PC-3 (cell line): ENCODE data around the gene MUC6. TPM values are rescaled to one million over a fixed set of nuclear protein-coding genes. Genes with fewer than 3 reads are reported as not detected.

ENCODE experiments used
- ATAC-seq: fragments of 200-7000 bp; cut with Tn5 transposase; 2 replicates; pipeline ENCODE4 v1.9.1; 2020; ENCODE audit warnings: mild to moderate bottlenecking, moderate library complexity
- BruUV-seq: library from RNA; stranded (reverse); fragments of 400-500 nt; replicated peaks from 2 replicates; lab custom pipeline; 2021; lab: Mats Ljungman, UMichigan
- CTCF ChIA-PET: fragments of 300-600 bp; sonication (Branson Sonifier 250); formaldehyde crosslinking; loops from one replicate; lab custom pipeline; 2022; ENCODE audit warnings: antibody characterized with exemption; lab: Charles Lee
- POLR2A ChIA-PET: fragments of 300-600 bp; sonication (Branson Sonifier 250); formaldehyde crosslinking; loops from one replicate; lab custom pipeline; 2022; ENCODE audit warnings: antibody characterized with exemption; ENCODE audit not compliant: unreplicated experiment; lab: Charles Lee
- DNase-seq: peaks from one replicate; pipeline ENCODE4 v3.0.0-alpha.2; 2015
- H2AFZ ChIP-seq: fragments of 300-600 bp; sonication (generic); 2 replicates; pipeline ENCODE4 v1.6.0; 2016; ENCODE audit warnings: antibody characterized with exemption, low read length
- H3F3A ChIP-seq: fragments of 300-600 bp; sonication (generic); one replicate; pipeline ENCODE4 v1.6.0; 2017; ENCODE audit warnings: antibody characterized with exemption, low read length, control low read depth, mild to moderate bottlenecking; ENCODE audit not compliant: unreplicated experiment
- H3K27ac ChIP-seq: fragments of 300-600 bp; sonication (generic); 2 replicates; pipeline ENCODE4 v1.5.1; 2016; ENCODE audit warnings: mild to moderate bottlenecking, low read length
- H3K27me3 ChIP-seq: fragments of 300-600 bp; sonication (generic); 2 replicates; pipeline ENCODE4 v1.6.1; 2016; ENCODE audit warnings: low read length, mixed read lengths
- H3K36me3 ChIP-seq: fragments of 300-600 bp; sonication (generic); 2 replicates; pipeline ENCODE4 v1.6.1; 2016; ENCODE audit warnings: low read depth, mixed run types, low read length, mixed read lengths
- H3K4me1 ChIP-seq: fragments of 300-600 bp; sonication (generic); 2 replicates; pipeline ENCODE4 v1.5.1; 2016; ENCODE audit warnings: low read length; ENCODE audit not compliant: insufficient read depth
- H3K4me2 ChIP-seq: fragments of 300-600 bp; sonication (generic); 2 replicates; pipeline ENCODE4 v1.6.0; 2016; ENCODE audit warnings: low read length
- H3K4me3 ChIP-seq: fragments of 300-600 bp; sonication (generic); 2 replicates; pipeline ENCODE4 v1.5.1; 2016; ENCODE audit warnings: mild to moderate bottlenecking, low read length, mixed read lengths
- H3K79me2 ChIP-seq: fragments of 300-600 bp; sonication (generic); 2 replicates; pipeline ENCODE4 v1.6.1; 2017; ENCODE audit warnings: low read length, mixed read lengths
- H3K9ac ChIP-seq: fragments of 300-600 bp; sonication (generic); 2 replicates; pipeline ENCODE4 v1.6.0; 2016; ENCODE audit warnings: mild to moderate bottlenecking, low read length
- H3K9me2 ChIP-seq: fragments of 300-600 bp; sonication (generic); replicated peaks from 2 replicates; pipeline ENCODE4 v1.6.1; 2016; ENCODE audit warnings: mixed run types, low read length, mixed read lengths
- H3K9me3 ChIP-seq: fragments of 300-600 bp; sonication (generic); 2 replicates; pipeline ENCODE4 v1.6.1; 2016; ENCODE audit warnings: low read length, mixed read lengths
- H4K20me1 ChIP-seq: fragments of 300-600 bp; sonication (generic); 2 replicates; pipeline ENCODE4 v1.6.1; 2016; ENCODE audit warnings: low read length, mixed read lengths
- EZH2 ChIP-seq: fragments of 300-600 bp; sonication (generic); IDR thresholded peaks from one replicate; pipeline ENCODE4 v1.6.1; 2017; ENCODE audit warnings: antibody characterized with exemption, mild to moderate bottlenecking, low read length; ENCODE audit not compliant: unreplicated experiment
- EZH2phosphoT487 ChIP-seq: fragments of 300-600 bp; sonication (generic); IDR thresholded peaks from 2 replicates; pipeline ENCODE4 v1.6.1; 2018; ENCODE audit warnings: mild to moderate bottlenecking, antibody characterized with exemption, low read length, borderline replicate concordance
- intact Hi-C: fragments of 100-400 bp; cut with micrococcal nuclease; formaldehyde crosslinking; loops from 2 replicates; pipeline ENCODE4 v1.9.0; 2023
- total RNA-seq: library from RNA; depleted of rRNA; stranded (reverse); fragments of >200 nt; gene quantifications from 2 replicates; pipeline ENCODE4 v1.2.3, GENCODE V29; 2014
- TF ChIP-seq, protein P1 (sequence below): fragments of 300-600 bp; sonication (generic); conservative IDR thresholded peaks from 2 replicates; pipeline ENCODE4 v1.5.1; 2017; ENCODE audit warnings: antibody characterized with exemption, low read depth, mild to moderate bottlenecking, low read length

MUC6 gene
- total RNA-seq, 1 experiment from 2014 or later = 0.18 TPM

DNA sequence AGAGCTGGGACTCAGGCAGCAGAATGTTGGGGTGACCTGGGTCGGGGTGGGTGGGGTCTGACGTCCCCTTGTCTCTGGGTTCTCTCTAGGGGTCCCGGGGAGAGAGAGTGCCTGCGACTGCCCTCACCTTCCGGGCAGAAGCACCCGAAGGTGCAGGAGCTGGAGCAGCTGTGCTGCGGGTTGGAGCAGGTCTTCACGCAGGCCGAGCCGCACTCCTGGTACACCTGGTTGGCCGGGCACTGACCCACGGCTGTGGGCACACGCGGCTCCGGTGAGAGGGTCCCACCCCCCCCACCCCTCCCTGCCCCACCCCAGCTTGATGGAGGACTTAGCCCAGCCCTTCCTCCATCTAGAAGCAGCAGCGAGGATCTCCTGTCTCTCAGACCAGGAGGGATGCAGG, 6.4 kb downstream of the MUC6 start:
- BruUV-seq = no TSS peak
- Histone ChIP-seq H3K27me3 (no peaks in the 10 kb centered on the region), H3K27ac (no peak overlapping the region), H2AFZ (no peak overlapping the region), H3K79me2 (no peaks in the 10 kb centered on the region), H3K9me3 (no peaks in the 10 kb centered on the region), H3K4me1 (no peaks in the 10 kb centered on the region), H3K4me3 (no peak overlapping the region), H3K36me3 (no peaks in the 10 kb centered on the region), H4K20me1 (no peaks in the 10 kb centered on the region), H3F3A (no peaks in the 10 kb centered on the region), H3K9me2 (no peaks in the 10 kb centered on the region), H3K9ac (no peak overlapping the region), H3K4me2 (no peak overlapping the region)
- POLR2A ChIA-PET = no interaction called here
- TF ChIP-seq, protein P1, sequence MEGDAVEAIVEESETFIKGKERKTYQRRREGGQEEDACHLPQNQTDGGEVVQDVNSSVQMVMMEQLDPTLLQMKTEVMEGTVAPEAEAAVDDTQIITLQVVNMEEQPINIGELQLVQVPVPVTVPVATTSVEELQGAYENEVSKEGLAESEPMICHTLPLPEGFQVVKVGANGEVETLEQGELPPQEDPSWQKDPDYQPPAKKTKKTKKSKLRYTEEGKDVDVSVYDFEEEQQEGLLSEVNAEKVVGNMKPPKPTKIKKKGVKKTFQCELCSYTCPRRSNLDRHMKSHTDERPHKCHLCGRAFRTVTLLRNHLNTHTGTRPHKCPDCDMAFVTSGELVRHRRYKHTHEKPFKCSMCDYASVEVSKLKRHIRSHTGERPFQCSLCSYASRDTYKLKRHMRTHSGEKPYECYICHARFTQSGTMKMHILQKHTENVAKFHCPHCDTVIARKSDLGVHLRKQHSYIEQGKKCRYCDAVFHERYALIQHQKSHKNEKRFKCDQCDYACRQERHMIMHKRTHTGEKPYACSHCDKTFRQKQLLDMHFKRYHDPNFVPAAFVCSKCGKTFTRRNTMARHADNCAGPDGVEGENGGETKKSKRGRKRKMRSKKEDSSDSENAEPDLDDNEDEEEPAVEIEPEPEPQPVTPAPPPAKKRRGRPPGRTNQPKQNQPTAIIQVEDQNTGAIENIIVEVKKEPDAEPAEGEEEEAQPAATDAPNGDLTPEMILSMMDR = no peak
- TF ChIP-seq EZH2 (no peak), EZH2phosphoT487 (no peak)
- intact Hi-C loops = no loop called here
- CTCF ChIA-PET = no interaction called here
- ATAC-seq (no peak), DNase-seq (no peak)

DNA sequence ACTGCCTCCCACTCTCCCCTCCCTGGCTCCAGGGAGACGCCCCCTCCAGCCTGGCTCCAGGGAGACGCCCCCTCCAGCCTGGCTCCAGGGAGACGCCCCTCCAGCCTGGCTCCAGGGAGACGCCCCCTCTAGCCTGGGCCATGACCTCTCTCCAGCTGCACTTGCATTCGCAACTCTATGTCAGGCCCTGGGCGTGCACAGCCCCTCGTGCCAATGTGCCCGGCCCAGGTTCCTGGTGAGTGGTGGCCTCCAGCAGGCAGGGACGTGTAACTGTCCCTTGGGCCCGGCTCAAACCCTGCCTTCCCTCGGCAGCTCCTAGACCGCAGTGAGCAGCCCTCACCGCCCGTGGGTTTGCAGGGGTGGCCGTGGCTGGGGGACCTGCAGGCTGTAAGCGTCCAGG, 6.9 kb downstream of the MUC6 start:
- CTCF ChIA-PET = no interaction called here
- intact Hi-C loops = no loop called here
- no peak for ATAC-seq

DNA sequence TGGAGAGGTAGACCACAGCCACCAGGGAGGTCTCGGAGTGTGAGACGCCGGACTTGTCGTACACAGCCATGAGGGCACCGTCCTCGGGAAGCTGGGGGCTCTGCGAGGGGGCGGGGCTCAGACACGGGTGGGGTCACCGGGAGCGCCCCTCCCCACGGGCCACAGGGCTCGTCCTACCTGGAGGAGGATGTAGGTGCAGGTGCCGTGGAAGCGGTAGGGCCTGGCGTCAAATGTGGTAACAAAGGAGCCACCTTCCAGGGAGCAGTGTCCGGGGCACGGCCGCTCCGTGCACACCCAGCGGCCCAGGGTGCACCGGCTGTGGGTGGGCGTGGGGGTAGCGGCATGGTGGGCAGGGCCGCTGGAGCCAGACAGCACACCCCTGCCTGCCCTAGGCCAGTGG, 7.5 kb downstream of the MUC6 start:
- CTCF ChIA-PET = no interaction called here
- no peak for ATAC-seq

More for the DNA sequence above, 6.9 kb downstream of the MUC6 start:
- TF ChIP-seq, protein P1 = no peak
- no peak for TF ChIP-seq EZH2
- no peak for TF ChIP-seq EZH2phosphoT487
- Histone ChIP-seq H3K9me3 (no peaks in the 10 kb centered on the region), H3K27me3 (no peaks in the 10 kb centered on the region), H3K9ac (no peak overlapping the region), H3K36me3 (no peaks in the 10 kb centered on the region), H3K27ac (no peak overlapping the region), H3K4me2 (no peak overlapping the region), H3K79me2 (no peaks in the 10 kb centered on the region), H3K4me3 (no peak overlapping the region), H4K20me1 (no peaks in the 10 kb centered on the region), H3F3A (no peaks in the 10 kb centered on the region), H3K9me2 (no peaks in the 10 kb centered on the region), H3K4me1 (no peaks in the 10 kb centered on the region), H2AFZ (no peak overlapping the region)
- POLR2A ChIA-PET = no interaction called here
- no peak for DNase-seq
- no TSS peak for BruUV-seq

More for the DNA sequence above, 7.5 kb downstream of the MUC6 start:
- TF ChIP-seq EZH2 (no peak), EZH2phosphoT487 (no peak)
- TF ChIP-seq, protein P1 = no peak
- Histone ChIP-seq H3K9me3 (no peaks in the 10 kb centered on the region), H3K36me3 (no peaks in the 10 kb centered on the region), H2AFZ (no peak overlapping the region), H3K9me2 (no peaks in the 10 kb centered on the region), H3F3A (no peaks in the 10 kb centered on the region), H3K4me3 (no peak overlapping the region), H3K9ac (no peak overlapping the region), H3K27ac (no peak overlapping the region), H3K4me1 (no peaks in the 10 kb centered on the region), H3K4me2 (no peak overlapping the region), H3K79me2 (no peaks in the 10 kb centered on the region), H4K20me1 (no peaks in the 10 kb centered on the region), H3K27me3 (no peaks in the 10 kb centered on the region)
- no TSS peak for BruUV-seq
- POLR2A ChIA-PET = no interaction called here
- DNase-seq = no peak
- intact Hi-C loops = no loop called here
